ENCODE data around the gene CEP85L.

GRCh38 chr6:118567974-118568373, 83.4 kb downstream of the CEP85L start:
- TF ChIP-seq CTCF (IDR thresholded peaks at IDR 0.05) (no peak), EZH2phosphoT487 (IDR thresholded peaks at IDR 0.05) (no peak), EZH2 (IDR thresholded peaks at IDR 0.05) (no peak)
